ENCODE measurements around the gene SAMD4B.

Gene SAMD4B

DNA sequence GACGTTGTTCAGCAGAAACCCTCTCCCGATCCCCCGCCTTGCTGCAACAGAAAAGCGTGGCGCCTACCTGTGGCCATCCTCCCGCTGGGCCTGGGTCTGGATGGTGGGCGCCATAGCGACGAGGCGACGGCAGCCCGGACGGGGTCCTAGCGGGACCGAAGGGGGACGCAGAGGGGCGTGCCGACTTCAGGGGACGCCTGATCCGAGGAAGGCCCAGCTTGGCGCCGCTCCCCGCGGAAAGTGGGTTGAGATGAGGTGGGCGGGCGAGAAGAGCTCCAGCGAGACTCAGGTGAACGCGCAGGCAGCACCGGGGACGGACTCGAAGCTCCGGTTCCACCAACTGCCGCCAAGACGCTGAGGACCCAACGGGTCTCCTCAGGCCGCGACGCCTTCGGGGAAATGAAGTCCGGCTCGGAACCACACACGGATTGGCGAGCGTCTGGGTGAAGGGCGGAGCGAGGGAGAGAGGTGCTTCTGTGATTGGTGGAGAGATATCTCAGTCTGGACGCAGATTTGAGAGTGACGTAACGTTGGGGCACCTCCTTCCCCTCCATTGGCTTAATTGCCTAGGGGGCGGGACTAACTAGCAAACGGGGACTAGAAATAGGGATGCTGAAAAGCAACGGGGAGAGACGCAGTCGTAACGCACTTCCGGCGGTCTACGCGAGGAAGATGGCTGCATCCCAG, 48.7 kb downstream of the SAMD4B start, which contains the start of the genes MED29 and PAF1:
Gene MED29, plus strand, starts transcription at position 628 of the 687 bp plus-strand sequence. Its CDS starts 45 bp downstream, at position 673.
Gene PAF1, minus strand, starts transcription at position 356 of the 687 bp plus-strand sequence. Its CDS starts 242 bp downstream, at position 114.
- TF ChIP-seq, protein P1, sequence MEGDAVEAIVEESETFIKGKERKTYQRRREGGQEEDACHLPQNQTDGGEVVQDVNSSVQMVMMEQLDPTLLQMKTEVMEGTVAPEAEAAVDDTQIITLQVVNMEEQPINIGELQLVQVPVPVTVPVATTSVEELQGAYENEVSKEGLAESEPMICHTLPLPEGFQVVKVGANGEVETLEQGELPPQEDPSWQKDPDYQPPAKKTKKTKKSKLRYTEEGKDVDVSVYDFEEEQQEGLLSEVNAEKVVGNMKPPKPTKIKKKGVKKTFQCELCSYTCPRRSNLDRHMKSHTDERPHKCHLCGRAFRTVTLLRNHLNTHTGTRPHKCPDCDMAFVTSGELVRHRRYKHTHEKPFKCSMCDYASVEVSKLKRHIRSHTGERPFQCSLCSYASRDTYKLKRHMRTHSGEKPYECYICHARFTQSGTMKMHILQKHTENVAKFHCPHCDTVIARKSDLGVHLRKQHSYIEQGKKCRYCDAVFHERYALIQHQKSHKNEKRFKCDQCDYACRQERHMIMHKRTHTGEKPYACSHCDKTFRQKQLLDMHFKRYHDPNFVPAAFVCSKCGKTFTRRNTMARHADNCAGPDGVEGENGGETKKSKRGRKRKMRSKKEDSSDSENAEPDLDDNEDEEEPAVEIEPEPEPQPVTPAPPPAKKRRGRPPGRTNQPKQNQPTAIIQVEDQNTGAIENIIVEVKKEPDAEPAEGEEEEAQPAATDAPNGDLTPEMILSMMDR (IDR thresholded peaks at IDR 0.05; ENCODE audit: low read length, missing control alignments): no peak
- peak within 1 kb of the TSS; percentile 99 for H3K4me3 ChIP-seq (replicated peaks; ENCODE audit: low read depth, low read length)
- DNase-seq (ENCODE audit: low read depth): peak; percentile 100

DNA sequence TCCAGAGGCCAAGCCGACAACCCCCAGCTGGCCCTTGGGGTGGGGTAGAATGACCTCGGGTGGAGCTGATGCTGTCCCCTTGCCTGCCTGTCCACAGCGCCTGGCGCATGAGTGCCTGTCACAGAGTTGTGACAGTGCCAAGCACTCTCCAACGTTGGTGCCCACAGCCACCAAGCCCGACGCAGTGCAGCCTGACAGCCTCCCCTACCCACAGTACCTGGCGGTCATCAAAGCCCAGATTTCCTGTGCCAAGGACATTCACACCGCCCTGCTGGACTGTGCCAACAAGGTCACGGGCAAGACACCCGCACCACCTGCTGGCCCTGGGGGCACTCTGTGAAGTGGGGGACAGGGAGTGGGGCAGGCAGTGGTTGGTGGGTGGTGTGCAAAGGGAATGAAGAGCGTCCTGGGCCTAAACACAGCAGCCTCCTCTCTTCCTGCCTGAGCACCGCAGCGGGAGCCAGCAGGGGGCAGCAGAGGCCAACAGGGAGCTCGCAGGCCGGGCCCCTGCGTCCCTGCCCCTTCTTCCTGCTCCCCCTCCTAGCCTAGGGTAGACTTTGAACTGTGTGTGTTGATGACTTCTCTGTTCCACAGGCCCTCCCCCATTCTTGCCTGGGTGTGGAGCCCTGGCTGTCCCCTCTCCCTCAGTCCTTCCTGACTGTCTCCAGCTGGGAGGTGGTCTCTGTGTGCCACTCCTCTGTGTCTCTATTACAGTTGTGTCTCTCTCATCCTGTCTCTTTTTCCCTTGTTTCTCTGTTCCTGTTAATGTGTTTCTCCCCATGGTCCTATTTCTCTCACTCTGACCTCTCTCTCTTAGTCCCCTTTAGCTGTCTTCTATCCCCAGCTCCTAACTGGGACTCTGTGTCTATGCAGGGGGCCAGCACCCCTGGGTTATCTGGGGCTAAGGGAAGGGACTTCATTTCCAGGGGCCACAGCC, 55.4 kb downstream of the SAMD4B start:
- peak; percentile 87 for DNase-seq (ENCODE audit: low read depth)
- TF ChIP-seq, protein P1 (IDR thresholded peaks at IDR 0.05; ENCODE audit: low read length, missing control alignments): peak; percentile 94
- H3K4me3 ChIP-seq (replicated peaks; ENCODE audit: low read depth, low read length): no peak overlapping the region

DNA sequence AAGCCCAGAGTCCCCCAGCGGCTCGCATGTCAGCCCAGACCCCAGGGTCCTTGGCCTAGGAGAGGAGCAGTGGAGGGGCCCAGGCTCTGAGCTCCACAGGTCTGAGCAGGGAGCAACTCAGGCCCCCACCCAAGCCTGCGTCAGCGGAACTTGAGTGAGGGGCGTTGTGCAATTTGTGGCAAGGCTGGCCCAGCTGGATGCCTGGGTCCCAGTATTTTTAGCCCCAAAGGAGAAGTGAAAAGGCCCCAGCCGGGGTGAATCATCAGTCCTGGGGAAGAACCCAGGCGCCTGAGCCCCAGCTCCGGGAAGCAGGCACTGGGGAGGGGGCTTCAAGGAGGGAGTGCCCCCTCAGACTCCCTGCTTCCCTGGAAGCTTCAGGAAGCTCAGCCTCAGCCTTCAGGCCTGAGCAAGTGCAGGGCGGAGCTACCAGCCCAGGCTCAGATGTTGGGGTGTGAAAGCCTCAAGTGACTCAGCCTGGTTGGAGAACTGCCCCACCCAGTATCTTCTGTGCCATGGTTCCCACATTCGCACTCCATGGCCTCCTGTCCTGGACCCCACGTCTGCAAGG, 56.2 kb downstream of the SAMD4B start:
- peak; percentile 64 for DNase-seq (ENCODE audit: low read depth)
- TF ChIP-seq, protein P1 (IDR thresholded peaks at IDR 0.05; ENCODE audit: low read length, missing control alignments): no peak
- no peak overlapping the region for H3K4me3 ChIP-seq (replicated peaks; ENCODE audit: low read depth, low read length)

DNA sequence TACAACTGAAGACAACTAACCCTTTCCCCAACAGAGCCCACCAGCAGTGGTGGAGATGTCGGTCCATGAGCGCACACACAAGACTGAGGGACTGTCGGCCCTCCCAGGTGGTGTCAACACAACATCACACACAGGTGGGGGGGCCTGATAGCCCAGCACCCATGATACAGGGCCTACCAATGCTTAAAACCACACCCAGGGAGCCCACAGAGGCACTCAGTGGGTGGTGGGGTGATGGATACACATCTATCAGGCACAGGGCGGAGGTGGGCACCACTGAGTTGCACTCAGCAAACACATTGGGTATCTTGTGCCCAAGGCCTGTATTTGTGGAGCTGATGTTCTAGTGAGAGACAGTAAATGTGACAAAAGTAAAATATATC, 57.4 kb downstream of the SAMD4B start:
- no peak for DNase-seq (ENCODE audit: low read depth)
- TF ChIP-seq, protein P1 (IDR thresholded peaks at IDR 0.05; ENCODE audit: low read length, missing control alignments): no peak
- H3K4me3 ChIP-seq (replicated peaks; ENCODE audit: low read depth, low read length): no peak overlapping the region

DNA sequence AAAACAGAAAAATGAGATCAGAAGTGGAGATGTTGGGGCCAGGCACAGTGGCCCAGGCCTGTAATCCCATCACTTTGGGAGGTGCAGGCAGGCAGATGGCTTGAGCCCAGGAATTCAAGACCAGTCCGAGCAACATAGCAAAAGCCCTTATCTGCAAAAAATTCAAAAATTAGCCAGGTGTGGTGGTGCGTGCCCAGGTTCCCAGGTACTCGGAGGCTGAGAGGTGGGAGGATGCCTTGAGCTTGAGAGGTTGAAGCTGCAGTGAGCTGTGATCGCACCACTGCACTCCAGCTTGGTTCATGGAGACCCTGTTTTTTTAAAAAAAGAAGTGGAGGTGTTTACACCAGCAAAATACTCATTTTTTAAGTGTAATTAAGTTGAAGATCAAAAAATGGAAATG, 57.8 kb downstream of the SAMD4B start:
- DNase-seq (ENCODE audit: low read depth): no peak
- H3K4me3 ChIP-seq (replicated peaks; ENCODE audit: low read depth, low read length): no peak overlapping the region
- TF ChIP-seq, protein P1 (IDR thresholded peaks at IDR 0.05; ENCODE audit: low read length, missing control alignments): no peak

DNA sequence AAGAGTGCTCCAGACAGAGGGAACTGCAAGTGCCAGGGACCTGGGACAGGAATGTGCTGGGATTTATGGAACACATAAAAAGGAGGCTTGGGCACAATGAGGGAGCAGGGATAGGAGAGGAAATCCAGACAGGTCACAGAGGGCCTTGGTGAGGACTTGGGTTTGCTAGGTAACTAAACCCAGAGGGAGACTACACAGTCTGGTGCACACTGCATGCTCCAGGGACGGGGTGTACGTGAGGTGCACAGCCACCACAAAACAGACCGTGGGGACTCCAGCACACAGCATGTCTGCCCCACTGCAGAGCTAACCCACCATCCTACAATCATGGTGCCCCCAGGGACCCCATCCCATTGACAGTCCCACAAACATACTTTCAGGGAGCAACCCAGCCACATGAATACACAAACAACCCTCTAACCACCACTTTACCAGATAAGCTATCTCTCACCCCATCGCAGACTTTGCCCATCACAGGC, 58.9 kb downstream of the SAMD4B start:
- H3K4me3 ChIP-seq (replicated peaks; ENCODE audit: low read depth, low read length): no peak overlapping the region
- TF ChIP-seq, protein P1 (IDR thresholded peaks at IDR 0.05; ENCODE audit: low read length, missing control alignments): no peak
- no peak for DNase-seq (ENCODE audit: low read depth)
